GM18870 (cell line): ENCODE data around the gene KRTAP3-2.

ENCODE experiments used
- ATAC-seq: cut with Tn5 transposase; IDR thresholded peaks from one replicate; pipeline ENCODE4 v1.9.1; 2021; ENCODE audit warnings: moderate library complexity; ENCODE audit not compliant: unreplicated experiment

KRTAP3-2 gene

GRCh38 chr17:40974366-40974765 lies 25.3 kb downstream of the KRTAP3-2 start:
- ATAC-seq: no peak

GRCh38 chr17:40967582-40967981 lies 32.1 kb downstream of the KRTAP3-2 start:
- ATAC-seq: no peak

- no peak for ATAC-seq
Observed at GRCh38 chr17:40966848-40967247, 32.9 kb downstream of the KRTAP3-2 start, which contains the start of gene KRT39. KRT39 (minus strand) TSS chr17:40966948; CDS start chr17:40966856, 92 bp downstream.

GRCh38 chr17:40963838-40964237 lies 35.9 kb downstream of the KRTAP3-2 start:
- ATAC-seq: no peak

- ATAC-seq: no peak
Observed at GRCh38 chr17:40962059-40962561, 37.6 kb downstream of the KRTAP3-2 start.

GRCh38 chr17:40961591-40961990 lies 38.1 kb downstream of the KRTAP3-2 start:
- ATAC-seq: no peak

- no peak for ATAC-seq
Observed at GRCh38 chr17:40960144-40960543, 39.6 kb downstream of the KRTAP3-2 start.

GRCh38 chr17:40958086-40958953 lies 41.4 kb downstream of the KRTAP3-2 start:
- no peak for ATAC-seq

- ATAC-seq: no peak
Observed at GRCh38 chr17:40956401-40957254, 43.1 kb downstream of the KRTAP3-2 start.

GRCh38 chr17:40953881-40954280 lies 45.8 kb downstream of the KRTAP3-2 start:
- no peak for ATAC-seq

GRCh38 chr17:40952661-40953060 lies 47.0 kb downstream of the KRTAP3-2 start:
- ATAC-seq: no peak

- ATAC-seq: no peak
Observed at GRCh38 chr17:40952154-40952553, 47.6 kb downstream of the KRTAP3-2 start.

GRCh38 chr17:40951011-40951622 lies 48.6 kb downstream of the KRTAP3-2 start:
- ATAC-seq: no peak

- no peak for ATAC-seq
Observed at GRCh38 chr17:40950176-40950575, 49.5 kb downstream of the KRTAP3-2 start.

GRCh38 chr17:40949418-40949817 lies 50.3 kb downstream of the KRTAP3-2 start:
- no peak for ATAC-seq
